Superior temporal gyrus (tissue), 1 donor: ENCODE data around the gene AUH.

Experiments used
- DNase-seq: peaks from one replicate; pipeline ENCODE4 v3.0.0-alpha.2; 2016; ENCODE audit errors: extremely low spot score

Gene AUH

DNA sequence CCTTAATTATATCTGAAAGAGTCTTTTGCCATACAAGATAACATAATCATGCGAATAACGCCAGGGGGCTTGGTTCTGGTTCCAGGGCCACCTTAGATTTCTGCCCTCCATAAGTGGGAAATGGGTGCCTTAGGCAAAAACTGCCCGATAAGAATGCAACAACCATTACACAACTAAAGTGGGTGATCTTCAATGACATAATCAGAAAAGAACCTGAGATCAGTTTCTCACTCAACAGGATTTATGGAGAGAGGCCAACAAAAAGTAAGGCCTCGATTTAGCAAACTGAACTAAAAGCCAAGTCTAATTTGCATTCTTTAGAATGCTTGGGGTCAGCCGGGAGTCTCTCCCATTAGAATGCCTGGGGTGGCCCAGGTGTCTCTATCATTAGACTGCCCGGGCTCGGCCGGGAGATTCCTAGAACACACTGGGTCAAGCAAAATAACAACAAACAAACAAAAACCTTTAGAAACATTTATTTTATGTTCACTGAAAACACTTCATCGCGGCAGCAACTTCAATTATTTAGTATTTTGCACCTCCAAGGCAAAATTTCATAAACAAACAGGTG lies 194.8 kb downstream of the AUH start:
- no peak for DNase-seq

DNA sequence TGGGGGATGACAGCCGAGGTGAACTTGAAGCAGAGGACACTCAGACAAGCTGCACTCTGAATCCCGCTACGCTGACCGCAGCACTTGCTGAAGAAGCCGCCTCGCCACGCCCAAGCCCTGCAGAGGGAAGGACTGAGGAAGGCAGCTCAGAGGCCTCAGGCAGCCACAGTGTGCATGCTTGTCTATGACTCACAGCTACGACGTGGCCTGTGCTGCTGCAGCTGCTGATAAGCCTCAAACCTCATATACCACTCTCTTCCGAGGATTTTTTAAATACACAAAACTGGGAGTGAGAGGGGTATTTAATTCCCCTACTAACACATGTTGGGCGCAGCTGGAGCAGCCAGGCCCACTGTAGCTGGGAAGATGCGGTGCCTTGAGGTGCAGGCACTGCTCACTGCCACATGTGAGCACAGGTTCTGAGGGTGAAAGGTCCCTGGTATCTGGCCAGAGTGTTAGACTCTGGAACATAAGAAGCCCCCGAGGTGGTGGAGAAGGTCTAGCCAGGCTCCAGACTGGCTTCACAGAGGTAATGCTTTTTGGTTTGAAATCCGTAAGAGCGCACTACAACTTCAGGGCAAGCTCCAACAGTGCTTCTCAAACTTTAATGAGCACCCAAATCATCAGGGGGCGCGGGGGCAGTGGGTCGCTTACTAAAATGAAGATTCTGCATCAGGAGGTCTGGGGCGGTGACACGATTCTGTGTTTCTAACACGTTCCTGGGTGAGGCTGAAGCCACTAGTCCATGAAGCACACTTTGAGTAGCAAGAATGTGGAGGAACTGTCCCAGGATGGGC lies 196.8 kb downstream of the AUH start:
- no peak for DNase-seq
